ENCODE data around the gene CALHM6.

The CALHM6 gene

GRCh38 chr6:116450769-116451740, 10.1 kb upstream of the CALHM6 start:
- FAIRE-seq (peak; percentile 84), DNase-seq (ENCODE audit: insufficient read length, low spot score) (peak; percentile 16)
- no peak for TF ChIP-seq POLR2A (IDR thresholded peaks at IDR 0.05; ENCODE audit: low read depth, low read length)
- TF ChIP-seq POLR2AphosphoS5 (IDR thresholded peaks at IDR 0.05; ENCODE audit: low read depth, low read length), result no peak
- peak; percentile 16; the same call in 1 of the 2 replicates for TF ChIP-seq POU2F2 (IDR thresholded peaks at IDR 0.05; ENCODE audit: low read depth, low read length)
- TF ChIP-seq TAF1 (IDR thresholded peaks at IDR 0.05; ENCODE audit: low read depth, low read length), result no peak
- TF ChIP-seq SPI1 (IDR thresholded peaks at IDR 0.05; ENCODE audit: low read depth, low read length), result peak; percentile 75

- FAIRE-seq, result peak; percentile 33
- DNase-seq (ENCODE audit: insufficient read length, low spot score), result no peak
- TF ChIP-seq TAF1 (IDR thresholded peaks at IDR 0.05; ENCODE audit: low read depth, low read length) (no peak), SPI1 (IDR thresholded peaks at IDR 0.05; ENCODE audit: low read depth, low read length) (no peak), POLR2AphosphoS5 (IDR thresholded peaks at IDR 0.05; ENCODE audit: low read depth, low read length) (no peak), POLR2A (IDR thresholded peaks at IDR 0.05; ENCODE audit: low read depth, low read length) (no peak), PAX5 (IDR thresholded peaks at IDR 0.05; ENCODE audit: insufficient read depth, low read length, severe bottlenecking) (no peak), POU2F2 (IDR thresholded peaks at IDR 0.05; ENCODE audit: low read depth, low read length) (no peak)
Observed at GRCh38 chr6:116451916-116452315, 9.3 kb upstream of the CALHM6 start.

GRCh38 chr6:116452531-116452930, 8.6 kb upstream of the CALHM6 start:
- DNase-seq (ENCODE audit: insufficient read length, low spot score), result no peak
- no peak for FAIRE-seq
- TF ChIP-seq SPI1 (IDR thresholded peaks at IDR 0.05; ENCODE audit: low read depth, low read length), result no peak
- no peak for TF ChIP-seq POU2F2 (IDR thresholded peaks at IDR 0.05; ENCODE audit: low read depth, low read length)
- TF ChIP-seq PAX5 (IDR thresholded peaks at IDR 0.05; ENCODE audit: insufficient read depth, low read length, severe bottlenecking), result no peak
- no peak for TF ChIP-seq POLR2AphosphoS5 (IDR thresholded peaks at IDR 0.05; ENCODE audit: low read depth, low read length)
- no peak for TF ChIP-seq TAF1 (IDR thresholded peaks at IDR 0.05; ENCODE audit: low read depth, low read length)

GRCh38 chr6:116456106-116456505, 5.1 kb upstream of the CALHM6 start:
- DNase-seq (ENCODE audit: insufficient read length, low spot score), result no peak
- no peak for TF ChIP-seq POLR2AphosphoS5 (IDR thresholded peaks at IDR 0.05; ENCODE audit: low read depth, low read length)
- TF ChIP-seq PAX5 (IDR thresholded peaks at IDR 0.05; ENCODE audit: insufficient read depth, low read length, severe bottlenecking), result no peak
- no peak for FAIRE-seq

GRCh38 chr6:116456927-116457326, 4.2 kb upstream of the CALHM6 start:
- TF ChIP-seq SPI1 (IDR thresholded peaks at IDR 0.05; ENCODE audit: low read depth, low read length) (no peak), POLR2AphosphoS5 (IDR thresholded peaks at IDR 0.05; ENCODE audit: low read depth, low read length) (no peak), POLR2A (IDR thresholded peaks at IDR 0.05; ENCODE audit: low read depth, low read length) (no peak), POU2F2 (IDR thresholded peaks at IDR 0.05; ENCODE audit: low read depth, low read length) (no peak), TAF1 (IDR thresholded peaks at IDR 0.05; ENCODE audit: low read depth, low read length) (no peak), PAX5 (IDR thresholded peaks at IDR 0.05; ENCODE audit: insufficient read depth, low read length, severe bottlenecking) (no peak)
- DNase-seq (ENCODE audit: insufficient read length, low spot score), result no peak
- no peak for FAIRE-seq

- no peak for TF ChIP-seq POLR2AphosphoS5 (IDR thresholded peaks at IDR 0.05; ENCODE audit: low read depth, low read length)
- no peak for TF ChIP-seq SPI1 (IDR thresholded peaks at IDR 0.05; ENCODE audit: low read depth, low read length)
- no peak for TF ChIP-seq POU2F2 (IDR thresholded peaks at IDR 0.05; ENCODE audit: low read depth, low read length)
- no peak for TF ChIP-seq TAF1 (IDR thresholded peaks at IDR 0.05; ENCODE audit: low read depth, low read length)
- TF ChIP-seq POLR2A (IDR thresholded peaks at IDR 0.05; ENCODE audit: low read depth, low read length), result no peak
- TF ChIP-seq PAX5 (IDR thresholded peaks at IDR 0.05; ENCODE audit: insufficient read depth, low read length, severe bottlenecking), result no peak
- no peak for FAIRE-seq
Observed at GRCh38 chr6:116458264-116458663, 2.9 kb upstream of the CALHM6 start.

GRCh38 chr6:116459927-116460326, 1.2 kb upstream of the CALHM6 start:
- DNase-seq (ENCODE audit: insufficient read length, low spot score) (no peak), FAIRE-seq (no peak)
- no peak for TF ChIP-seq TAF1 (IDR thresholded peaks at IDR 0.05; ENCODE audit: low read depth, low read length)

More at GRCh38 chr6:116458264-116458663, 2.9 kb upstream of the CALHM6 start:
- DNase-seq (ENCODE audit: insufficient read length, low spot score), result no peak

GRCh38 chr6:116461932-116462885, 1.0 kb downstream of the CALHM6 start:
- TF ChIP-seq POU2F2 (IDR thresholded peaks at IDR 0.05; ENCODE audit: low read depth, low read length) (no peak), TAF1 (IDR thresholded peaks at IDR 0.05; ENCODE audit: low read depth, low read length) (no peak), PAX5 (IDR thresholded peaks at IDR 0.05; ENCODE audit: insufficient read depth, low read length, severe bottlenecking) (no peak), SPI1 (IDR thresholded peaks at IDR 0.05; ENCODE audit: low read depth, low read length) (no peak), POLR2AphosphoS5 (IDR thresholded peaks at IDR 0.05; ENCODE audit: low read depth, low read length) (no peak), POLR2A (IDR thresholded peaks at IDR 0.05; ENCODE audit: low read depth, low read length) (no peak)
- peak; percentile 96 for FAIRE-seq
- DNase-seq (ENCODE audit: insufficient read length, low spot score), result peak; percentile 61

- TF ChIP-seq POLR2AphosphoS5 (IDR thresholded peaks at IDR 0.05; ENCODE audit: low read depth, low read length), result no peak
- no peak for TF ChIP-seq POU2F2 (IDR thresholded peaks at IDR 0.05; ENCODE audit: low read depth, low read length)
- no peak for TF ChIP-seq PAX5 (IDR thresholded peaks at IDR 0.05; ENCODE audit: insufficient read depth, low read length, severe bottlenecking)
- TF ChIP-seq POLR2A (IDR thresholded peaks at IDR 0.05; ENCODE audit: low read depth, low read length), result no peak
- no peak for TF ChIP-seq TAF1 (IDR thresholded peaks at IDR 0.05; ENCODE audit: low read depth, low read length)
- FAIRE-seq (peak; percentile 61), DNase-seq (ENCODE audit: insufficient read length, low spot score) (no peak)
Observed at GRCh38 chr6:116463301-116463700, 2.1 kb downstream of the CALHM6 start.

All from GM12891 (cell line).